H1 (cell line): ENCODE data around the gene GTF3C5. TPM values are rescaled to one million over a fixed set of nuclear protein-coding genes. Genes with fewer than 3 reads are reported as not detected.
A peak's percentile ranks its signal among the peaks of the same experiment; 100 is the strongest.

Experiments
- POLR2AphosphoS5 ChIP-seq: IDR thresholded peaks from 2 replicates; pipeline ENCODE4 v1.6.1; 2011; ENCODE audit warnings: low read depth, low read length
- polyA plus RNA-seq, 7 experiments: library from polyadenylated mRNA; depleted of rRNA in 3 of 7; stranded (reverse) in 5 of 7; unstranded in 2 of 7; fragments of >200 nt in 5 of 7; fragments of 200-250 nt in 2 of 7; gene quantifications; 1 replicate in 5 of 7; 2 replicates in 1 of 7; 4 replicates in 1 of 7; pipeline versions ENCODE4 v1.2.1 to v1.2.3, GENCODE V29; 2011 to 2013; ENCODE audit warnings: missing spikeins in 2 of 7, mixed read lengths in 2 of 7
- total RNA-seq: library from RNA; stranded (reverse); fragmentation: NEBNext Ultra II Directional; extraction: Animal tissue kit (Norgen Biotek cat#: 25700); gene quantifications from 2 replicates; pipeline ENCODE4 v1.2.1, GENCODE V29; 2021

The GTF3C5 gene
- total and polyA plus RNA-seq, 2 of the 8 experiments (the other 6 are each of a cell fraction or from before 2014, with no cell fraction given) = 78.7 to 87.1 TPM

DNA sequence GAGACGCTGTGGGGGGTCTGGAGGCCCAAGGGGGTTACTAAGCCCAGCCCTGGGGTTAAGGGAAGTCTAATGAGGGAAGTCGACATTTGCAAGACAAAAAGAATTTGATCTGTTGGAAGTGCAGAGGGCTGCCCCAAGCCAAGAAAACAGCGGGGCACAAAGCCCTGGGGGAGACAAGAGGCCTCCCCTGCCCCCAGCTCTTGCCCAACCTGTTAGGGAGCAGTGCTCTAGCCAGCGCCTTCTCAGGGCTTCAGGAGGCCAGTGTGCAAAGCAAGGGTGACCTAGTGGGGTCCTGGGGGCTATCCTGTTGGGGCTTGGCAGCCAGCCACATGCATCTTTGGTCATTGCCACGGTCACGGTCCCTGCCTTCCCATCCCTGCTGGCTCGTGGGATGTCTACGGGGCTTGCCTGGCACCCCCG lies 27.1 kb upstream of the GTF3C5 start (continued):
- peak; percentile 37; the same call in 1 of the 2 replicates for TF ChIP-seq POLR2AphosphoS5
